Measurements from ENCODE around the gene FBH1.
A peak's percentile ranks its signal among the peaks of the same experiment; 100 is the strongest.
"Not testable (repeated sequence)": the region's sequence is repeated elsewhere in the genome, so short reads cannot be mapped to it uniquely, and the experiment has no call there.

The FBH1 gene

DNA sequence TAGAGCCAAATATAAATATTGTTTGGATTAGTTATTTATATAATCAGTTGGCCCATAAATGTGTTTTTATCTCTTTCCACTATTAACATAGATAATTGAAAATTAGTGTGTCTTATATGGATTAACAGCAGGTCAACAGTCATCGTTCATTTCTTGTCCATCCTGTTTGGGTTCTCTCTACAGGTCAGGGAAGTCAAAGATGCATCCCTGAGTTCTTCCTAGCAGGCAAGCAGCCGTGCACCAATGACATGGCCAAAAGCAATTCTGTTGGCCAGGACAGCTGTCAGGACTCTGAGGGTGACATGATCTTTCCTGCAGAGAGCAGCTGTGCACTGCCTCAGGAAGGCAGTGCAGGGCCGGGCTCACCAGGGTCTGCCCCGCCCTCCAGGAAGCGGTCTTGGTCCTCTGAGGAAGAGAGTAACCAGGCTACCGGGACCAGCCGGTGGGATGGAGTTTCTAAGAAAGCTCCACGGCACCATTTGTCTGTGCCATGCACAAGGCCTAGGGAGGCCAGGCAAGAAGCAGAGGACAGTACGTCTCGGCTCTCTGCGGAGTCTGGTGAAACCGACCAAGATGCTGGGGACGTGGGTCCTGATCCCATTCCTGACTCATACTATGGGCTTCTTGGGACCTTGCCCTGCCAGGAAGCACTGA lies 15.9 kb downstream of the FBH1 start:
- no peak for DNase-seq

DNA sequence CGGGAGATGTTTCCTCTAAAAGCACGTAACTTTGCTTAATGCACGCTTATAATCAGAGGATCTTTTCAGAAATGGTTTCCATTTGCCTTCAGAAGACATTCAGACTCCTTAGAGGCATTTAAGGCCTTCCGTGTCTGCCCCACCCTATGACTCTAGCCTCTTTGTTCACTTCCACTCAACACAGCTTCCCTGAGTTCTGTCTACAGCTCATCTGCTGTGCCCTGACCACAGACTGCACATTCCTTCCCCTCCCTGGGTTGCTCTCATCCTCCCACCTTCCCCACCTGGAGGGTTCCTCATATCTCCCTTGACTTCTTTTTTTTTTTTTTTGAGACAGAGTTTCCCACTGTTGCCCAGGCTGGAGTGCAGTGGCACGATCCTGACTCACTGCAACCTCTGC lies 16.6 kb downstream of the FBH1 start:
- no peak for DNase-seq

DNA sequence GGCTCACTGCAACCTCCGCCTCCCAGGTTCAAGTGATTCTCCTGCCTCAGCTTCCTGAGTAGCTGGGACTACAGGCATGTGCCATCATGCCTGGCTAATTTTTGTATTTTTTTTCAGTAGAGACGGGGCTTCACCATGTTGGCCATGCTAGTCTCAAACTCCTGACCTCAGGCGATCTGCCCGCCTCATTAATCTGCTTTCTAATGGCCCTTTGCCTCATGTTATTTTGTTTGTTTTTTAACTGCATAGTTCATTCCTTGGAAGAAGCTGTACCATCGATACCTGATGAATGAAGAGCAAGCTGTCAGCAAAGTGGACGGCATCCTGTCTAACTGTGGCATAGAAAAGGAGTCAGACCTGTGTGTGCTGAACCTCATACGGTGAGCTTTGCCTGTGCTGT lies 18.6 kb downstream of the FBH1 start:
- DNase-seq = not testable (repeated sequence)

DNA sequence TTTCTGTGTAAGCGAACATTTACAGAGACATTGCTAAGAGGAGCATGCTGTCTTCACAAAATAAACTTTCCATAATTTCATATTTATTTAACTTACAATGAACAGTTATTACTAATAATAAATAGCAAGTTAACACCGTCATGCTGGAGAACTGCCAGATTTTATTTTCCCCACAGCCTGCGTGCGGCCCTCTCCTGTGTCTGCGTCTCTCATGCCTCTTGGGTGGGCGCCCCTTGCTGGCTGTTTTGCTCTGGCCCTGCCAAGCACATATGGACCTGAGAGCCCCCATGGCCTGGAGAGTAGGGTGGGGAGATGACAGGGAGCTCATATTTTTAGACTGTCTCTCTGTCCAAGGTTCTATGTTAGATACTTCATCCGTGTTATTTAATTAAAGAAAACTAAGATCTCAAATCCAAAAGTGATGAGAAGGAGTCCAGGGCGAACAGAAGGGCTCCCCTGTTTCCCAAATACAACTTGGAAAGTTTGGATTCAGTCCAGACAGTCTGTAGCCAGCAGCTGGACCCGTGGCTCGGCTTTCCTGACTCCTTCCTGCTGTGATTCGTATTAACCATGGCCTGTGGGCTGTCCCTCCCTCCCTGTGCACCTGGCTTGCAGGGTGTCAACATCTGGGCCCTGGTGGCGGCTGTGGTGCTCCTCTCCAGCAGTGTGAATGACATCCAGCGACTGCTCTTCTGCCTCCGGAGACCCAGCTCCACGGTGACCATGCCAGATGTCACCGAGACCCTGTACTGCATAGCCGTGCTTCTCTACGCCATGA lies 20.5 kb downstream of the FBH1 start:
- DNase-seq = peak; percentile 58

DNA sequence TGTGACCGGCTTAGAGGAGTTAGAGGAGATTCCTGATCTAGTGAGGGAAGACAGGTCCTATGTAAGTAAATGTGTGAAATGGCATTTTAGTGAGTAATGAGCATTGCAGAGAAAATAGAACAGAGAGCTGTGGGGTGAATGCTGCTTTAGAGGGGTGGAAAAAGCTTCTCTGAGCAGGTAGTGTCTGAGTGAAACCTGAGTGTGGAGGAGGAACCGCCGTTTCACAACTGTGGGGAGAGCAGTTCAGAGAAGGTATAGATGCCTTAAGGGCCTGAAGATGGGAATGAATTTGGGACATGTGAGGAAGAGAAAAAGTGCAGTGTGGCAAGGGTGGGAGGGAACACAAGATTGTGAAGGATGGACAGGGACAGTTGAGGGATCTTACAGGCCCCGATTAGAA lies 21.6 kb downstream of the FBH1 start:
- DNase-seq = no peak

DNA sequence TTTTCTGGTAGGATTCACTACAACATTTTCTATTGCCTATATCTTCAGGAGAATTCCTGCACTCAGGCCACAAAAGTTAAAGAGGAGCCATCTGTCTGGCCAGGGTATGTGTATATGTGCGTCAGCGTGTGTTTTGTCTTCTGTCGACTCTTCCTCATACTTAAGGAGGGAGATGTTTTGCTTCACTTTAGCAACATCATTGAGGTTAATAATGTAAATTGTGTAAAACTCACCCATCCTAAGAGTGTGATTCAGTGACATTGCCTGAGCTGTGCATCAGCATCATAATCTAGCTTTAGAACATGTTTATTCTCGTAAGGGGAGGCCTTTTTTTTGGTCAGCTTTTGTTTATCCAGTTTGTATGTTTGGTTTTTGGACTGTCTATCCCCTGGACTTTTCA lies 23.7 kb downstream of the FBH1 start:
- DNase-seq = no peak

DNA sequence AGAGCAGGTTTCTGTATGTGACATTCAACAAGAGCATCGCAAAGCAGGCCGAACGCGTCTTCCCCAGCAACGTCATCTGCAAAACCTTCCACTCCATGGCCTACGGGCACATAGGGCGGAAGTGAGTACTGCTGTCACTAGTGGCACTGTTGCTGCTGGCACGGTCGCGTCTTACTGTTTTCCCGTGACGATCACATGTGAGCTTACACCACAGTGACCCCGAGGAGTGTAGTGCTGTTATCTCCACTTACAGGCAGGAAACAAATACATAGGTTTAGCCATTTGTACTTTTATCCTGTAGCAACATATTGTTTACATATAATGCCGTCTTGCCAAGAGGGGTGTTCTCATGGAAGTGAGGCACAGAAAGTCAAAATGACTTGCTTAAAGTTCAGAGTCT lies 25.4 kb downstream of the FBH1 start:
- DNase-seq = no peak

DNA sequence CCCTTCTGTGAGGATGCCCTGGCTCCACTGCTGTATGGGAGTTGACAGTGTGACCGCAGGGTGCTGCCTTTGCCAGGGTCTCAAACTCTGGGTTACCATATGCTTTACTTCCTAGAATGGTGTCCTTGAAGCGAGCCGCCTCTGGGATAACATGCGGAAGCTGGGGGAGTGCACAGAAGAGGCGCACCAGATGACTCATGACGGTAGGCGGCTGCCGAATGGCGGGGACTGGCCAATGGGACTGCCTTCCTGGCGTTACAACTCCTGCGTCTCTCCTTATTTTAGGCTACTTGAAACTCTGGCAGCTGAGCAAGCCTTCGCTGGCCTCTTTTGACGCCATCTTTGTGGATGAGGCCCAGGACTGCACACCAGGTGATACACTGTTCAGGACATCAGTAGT lies 27.3 kb downstream of the FBH1 start:
- no peak for DNase-seq

DNA sequence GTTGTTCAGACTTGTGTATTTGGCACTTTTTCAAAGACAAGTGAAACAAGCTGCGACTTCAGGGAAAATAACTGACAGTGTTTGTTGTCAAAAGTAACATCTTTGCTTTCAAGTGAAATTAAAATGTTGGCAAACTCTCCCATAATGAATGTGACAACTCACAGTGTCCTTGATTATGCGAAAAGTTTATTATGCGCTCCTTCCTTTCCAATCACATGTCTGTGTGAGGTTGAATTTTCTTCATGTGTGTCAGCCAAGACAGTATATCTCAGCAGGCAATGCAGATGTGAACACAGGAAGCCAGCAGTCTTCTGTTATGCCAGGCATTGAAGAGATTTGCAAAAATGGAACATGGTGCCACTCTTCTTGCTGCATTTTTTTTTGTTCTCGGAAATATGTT lies 28.7 kb downstream of the FBH1 start:
- no peak for DNase-seq

DNA sequence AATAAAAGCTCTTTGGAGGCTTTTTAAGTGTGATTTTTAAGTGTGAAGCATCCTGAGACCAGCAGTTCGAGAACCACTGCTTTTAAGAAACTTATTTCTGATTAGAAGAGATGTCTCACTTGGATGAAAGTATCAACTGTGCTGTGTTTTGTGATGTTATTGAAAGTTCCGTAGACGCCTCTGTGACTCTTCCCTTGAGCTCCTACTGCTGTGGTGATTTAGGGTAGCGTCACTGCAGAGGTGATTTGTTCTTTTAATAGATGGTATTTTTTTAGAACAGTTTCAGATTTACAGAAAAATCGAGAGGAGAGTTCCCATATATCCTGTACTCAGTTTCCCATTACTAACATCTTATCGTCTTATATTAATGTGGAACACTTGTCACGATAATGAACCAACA lies 29.5 kb downstream of the FBH1 start:
- DNase-seq = no peak

DNA sequence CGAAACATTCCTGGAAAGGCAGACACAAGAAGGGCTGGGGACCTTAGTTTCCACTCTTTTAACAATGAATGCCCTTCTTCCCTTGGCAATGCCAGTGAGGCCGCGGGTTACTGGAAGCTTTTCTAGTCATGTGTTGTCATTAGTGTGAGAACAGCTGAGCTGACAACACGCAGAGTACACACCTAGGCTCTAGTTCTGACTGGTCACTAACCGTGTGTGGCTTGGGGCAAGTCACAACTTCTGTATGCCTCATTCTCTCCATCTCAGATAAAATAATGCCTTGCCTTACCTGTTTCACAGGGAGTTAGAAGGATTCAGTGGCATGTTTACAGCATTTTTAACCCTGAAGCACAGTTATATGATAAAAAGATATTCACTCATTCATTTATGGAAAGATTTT lies 31.7 kb downstream of the FBH1 start:
- no peak for DNase-seq

DNA sequence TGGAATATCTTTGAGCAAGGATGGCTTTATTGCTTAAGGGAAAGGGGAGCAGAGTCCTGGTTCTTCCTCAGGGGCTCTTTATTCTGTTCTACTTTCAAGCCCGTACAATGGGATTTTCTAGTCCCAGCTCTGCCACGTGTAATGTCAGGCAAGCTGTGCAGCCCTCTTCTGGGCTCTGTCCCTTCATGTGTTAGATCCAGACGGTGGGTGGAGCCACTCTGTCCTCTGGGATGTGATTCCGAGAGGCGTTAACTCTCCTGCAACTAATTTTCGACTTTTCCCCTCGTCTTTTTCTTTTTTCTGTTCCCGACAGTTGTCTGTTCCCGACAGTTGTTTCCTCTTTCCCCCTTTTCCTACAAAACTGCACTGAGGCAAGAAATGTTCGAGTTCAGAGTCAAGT lies 34.8 kb downstream of the FBH1 start:
- DNase-seq = no peak

DNA sequence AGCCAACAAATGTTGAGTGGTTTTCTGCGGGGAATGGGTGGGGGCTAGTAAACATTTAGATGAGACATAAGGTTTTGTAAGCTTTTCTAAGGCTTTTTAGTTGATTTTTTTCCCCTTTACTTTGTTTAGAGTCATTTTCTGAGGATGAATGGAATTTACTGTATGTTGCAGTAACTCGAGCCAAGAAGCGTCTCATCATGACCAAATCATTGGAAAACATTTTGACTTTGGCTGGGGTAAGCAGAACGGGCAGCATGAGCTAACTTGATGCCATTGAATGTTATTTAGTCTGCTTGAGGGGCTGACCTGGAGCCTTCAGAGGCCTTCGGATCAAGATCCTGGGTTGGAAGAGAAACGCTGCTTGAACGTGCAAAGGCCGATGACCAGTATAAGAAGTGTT lies 37.3 kb downstream of the FBH1 start:
- DNase-seq = no peak

DNA sequence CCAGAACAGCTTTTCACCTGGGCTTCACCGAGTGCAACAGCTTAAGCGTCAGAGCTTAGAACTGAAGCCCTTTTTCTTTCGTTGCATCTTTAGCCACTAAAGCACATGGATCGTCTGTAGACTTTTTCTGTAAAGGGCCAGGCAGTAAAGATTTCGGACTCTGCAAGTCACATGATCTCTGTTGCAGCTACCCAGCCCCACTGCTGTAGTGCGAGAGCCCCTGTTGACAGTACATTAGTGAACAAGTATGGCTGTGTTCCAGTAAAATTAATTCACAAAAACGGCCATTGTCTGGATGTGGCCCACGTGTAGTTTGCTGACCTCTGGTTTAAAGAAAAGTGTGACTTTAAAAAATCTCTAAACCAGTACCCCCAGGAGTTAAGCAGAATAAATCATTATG lies 39.4 kb downstream of the FBH1 start:
- DNase-seq = no peak

DNA sequence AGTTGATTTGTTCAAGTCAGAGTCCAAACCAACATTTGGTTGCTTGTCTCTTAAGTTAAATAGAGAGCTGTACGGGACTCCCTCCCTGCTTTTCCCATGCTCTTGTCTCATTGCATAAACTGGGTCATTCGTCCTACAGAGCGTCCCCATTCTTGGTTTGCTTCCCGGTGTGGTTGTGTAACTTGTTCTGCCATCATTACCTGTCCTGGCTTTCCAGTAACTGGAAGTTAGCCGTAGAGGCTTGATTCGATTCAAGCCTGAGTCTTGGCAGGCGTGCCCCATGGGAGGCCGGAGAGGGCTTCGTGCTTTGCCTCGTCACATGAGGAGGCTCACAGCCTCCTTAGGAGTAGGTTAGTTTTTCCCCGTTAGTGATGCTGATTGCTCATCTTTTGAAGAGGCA lies 40.2 kb downstream of the FBH1 start:
- no peak for DNase-seq

DNA sequence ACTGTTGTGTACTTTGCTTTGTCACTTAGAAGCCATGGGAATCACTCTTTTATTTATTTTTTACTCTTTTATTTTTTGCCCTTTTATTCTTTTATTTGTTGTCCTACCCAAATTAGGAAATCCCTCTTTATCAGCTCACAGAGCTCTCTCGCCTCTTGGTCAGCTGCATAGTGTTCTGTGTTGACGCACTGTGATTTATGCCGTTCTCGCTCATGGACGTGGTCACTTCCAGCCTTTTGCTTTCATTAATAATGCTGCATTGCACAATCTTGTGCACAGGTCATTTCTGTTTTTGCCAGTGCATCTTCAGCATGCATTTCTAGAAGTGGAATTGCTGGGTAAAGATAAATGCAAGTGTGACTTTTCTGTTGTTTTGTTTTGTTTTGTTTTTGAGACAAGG lies 42.3 kb downstream of the FBH1 start:
- DNase-seq = no peak

DNA sequence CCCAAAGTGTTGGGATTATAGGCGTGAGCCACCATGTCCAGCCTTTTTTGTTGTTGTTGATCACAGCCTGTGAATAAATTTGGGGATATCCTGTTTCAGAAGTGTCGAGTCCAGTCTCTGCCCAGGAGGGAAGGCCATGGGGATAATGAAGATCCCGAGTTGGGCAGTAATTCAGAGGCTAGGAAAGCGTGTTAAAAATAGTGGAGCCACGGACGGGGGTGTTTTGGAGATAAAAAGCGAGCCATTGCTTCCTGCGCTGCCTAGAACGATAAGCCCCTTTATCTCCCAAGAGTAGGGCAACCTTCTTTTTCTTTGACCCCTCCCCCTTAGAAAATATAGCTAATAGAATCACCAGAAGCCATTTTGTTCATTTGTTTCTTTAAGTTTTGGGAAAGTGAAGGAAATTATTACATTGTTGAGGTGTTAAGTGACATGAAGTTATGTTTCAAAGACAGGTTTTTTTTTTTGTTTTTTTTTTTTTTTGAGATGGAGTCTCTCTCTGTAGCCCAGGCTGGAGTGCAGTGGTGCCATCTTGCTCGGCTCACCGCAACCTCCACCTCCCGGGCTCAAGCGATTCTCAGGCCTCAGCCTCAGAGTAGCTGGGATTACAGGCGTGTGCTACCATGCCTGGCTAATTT lies 44.0 kb downstream of the FBH1 start:
- no peak for DNase-seq

DNA sequence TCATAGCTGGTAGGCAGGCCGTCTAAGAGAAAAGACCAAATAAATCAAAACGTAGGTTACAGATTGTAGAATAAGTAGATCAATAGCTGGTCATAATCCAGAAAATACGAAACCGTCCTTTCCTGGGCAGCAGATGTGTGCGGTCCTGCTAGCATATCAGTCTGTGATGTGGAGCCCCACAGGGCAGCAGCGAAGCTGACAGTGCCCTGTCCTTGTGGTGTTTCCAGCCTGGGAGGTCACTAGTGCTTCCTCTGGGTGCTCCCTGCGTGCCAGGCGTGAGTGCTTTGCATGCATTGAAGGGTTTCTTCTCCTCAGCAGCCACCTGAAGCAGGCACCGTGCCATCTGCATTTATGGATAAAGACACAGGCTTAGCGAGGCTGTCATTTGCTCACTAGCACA lies 45.6 kb downstream of the FBH1 start:
- no peak for DNase-seq

DNA sequence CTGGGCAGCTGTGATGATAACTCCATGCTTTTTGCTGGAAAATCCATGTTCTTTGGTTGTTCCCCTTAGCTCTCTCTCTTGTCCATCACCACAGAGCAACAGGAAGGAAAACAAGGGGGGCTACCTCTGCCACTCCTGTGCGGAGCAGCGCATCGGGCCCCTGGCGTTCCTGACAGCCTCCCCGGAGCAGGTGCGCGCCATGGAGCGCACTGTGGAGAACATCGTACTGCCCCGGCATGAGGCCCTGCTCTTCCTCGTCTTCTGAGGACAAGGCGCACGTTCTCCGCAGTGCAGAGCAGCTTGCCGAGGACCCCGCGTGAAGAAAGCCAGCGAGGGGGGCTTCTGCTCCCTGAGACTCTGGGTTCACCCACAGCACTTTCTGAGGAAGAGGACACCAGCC lies 47.0 kb downstream of the FBH1 start:
- DNase-seq = no peak

DNA sequence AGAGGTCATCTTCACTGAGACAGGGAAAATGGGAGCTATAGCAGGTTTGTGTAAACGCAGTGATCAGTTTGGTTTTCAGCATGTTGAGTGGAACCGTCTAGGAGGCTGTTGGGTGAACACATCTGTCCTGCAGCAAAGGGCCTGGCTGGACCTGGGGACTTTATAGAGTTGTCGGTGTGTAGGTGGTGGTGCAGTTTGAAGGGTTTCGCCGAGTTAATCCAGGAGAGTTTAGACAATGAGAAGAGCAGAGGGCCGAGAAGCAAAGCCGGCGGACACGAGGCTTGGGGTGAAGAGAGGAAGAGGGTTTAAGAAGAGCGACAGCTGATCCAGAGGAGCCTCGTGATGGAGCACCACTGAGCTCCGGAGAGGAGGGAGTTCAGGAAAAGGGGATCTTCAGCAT lies 48.2 kb downstream of the FBH1 start:
- no peak for DNase-seq

DNA sequence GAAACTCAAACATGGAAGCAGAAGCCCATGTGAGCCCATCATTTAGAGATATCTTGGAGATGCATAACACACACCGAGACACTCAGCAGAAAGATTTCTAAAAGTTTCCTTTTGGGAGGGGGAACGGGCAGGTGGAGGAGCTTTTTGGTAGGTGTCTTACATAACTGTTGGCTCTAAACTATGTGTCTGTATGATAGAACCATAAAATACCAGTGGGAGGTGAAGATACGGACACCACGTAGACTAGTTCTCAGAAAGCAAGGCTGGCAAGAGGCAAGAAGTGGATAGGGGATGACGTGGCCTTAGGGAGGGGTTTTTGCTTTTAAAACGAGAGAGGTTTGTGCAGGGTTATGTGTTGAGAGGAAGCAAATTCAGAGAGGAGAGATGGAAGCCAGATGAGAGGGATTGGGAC lies 50.8 kb downstream of the FBH1 start:
- no peak for DNase-seq

DNA sequence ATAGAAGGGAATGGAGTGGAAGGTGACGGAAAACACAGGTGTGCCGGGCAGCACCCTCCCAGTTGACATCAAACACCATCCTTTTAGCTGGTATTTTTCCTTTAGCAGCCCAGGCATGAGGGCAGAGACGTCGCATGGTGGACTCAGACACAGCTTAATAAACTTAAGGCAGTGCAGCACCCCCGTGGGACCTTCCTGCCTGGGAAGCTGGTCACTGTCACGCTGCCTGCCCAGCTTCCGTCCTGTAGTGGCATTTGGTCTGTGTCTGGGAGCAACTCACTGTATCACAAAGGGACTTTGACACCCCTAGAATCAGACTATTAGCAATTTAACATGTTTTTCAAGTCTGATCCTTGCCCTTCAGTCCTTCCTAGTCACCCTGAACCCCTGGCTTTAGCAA lies 51.5 kb downstream of the FBH1 start:
- DNase-seq = no peak

DNA sequence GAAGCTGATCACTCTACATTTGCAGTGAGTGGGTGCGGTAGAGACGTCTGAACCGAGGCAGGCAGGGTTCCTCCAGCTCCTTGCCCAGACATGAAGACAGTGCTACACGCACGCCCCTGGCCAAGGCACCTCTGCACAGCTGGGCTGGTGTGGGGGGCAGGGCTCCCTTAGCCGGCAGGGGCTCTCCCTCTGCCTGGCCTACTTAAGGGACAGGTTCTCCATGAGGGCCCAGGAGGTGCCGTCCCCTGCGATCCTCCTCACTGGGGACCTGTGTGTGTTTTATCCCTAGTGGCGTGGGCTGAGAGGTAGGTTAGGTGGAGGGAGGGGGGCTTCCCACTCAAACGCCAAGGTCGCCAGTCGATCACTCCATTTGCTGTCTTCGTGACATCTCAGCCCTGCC lies 52.0 kb downstream of the FBH1 start:
- no peak for DNase-seq

DNA sequence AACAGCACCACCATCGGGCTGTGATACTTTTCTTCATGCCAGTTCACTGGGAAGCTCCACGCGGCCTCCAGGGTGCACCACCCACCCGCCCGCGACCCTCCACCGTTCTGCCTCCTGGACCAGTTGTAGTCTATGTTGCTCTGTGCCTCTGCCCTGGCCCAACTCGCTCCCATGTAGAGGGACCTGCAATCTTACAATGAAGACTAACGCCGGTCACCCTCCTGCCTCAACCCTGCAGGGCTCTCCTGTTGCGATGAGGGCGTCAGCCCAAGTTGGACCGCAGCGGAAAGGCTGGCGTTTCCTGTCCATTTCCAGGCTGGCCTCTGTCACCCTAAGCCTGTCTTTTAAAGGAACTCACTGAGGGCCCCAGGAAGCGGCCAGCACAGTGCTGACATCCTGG lies 52.4 kb downstream of the FBH1 start:
- DNase-seq = no peak

DNA sequence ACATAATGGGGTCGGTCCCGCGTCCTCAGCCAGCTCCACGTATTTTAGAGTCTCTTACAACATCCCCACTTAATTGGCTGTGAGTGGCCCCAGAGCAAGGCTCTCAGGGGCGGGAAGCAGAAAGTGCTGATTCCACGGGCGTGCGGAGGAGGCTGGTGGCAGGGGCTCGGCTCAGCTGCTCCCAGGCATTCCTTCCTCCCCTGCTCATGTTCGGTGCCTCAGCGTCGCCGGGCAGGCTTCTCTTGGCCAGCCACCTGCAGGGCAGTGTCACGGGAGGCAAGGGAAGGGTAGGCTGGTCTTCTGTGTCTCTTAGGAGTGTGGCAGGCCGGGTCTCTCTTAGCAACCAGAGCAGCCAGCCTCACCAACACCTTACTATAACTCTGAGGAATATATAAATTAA lies 53.5 kb downstream of the FBH1 start:
- no peak for DNase-seq
